ENCODE measurements around the gene KIF26B. TPM values are rescaled to one million over a fixed set of nuclear protein-coding genes. Genes with fewer than 3 reads are reported as not detected.

The KIF26B gene
- total RNA-seq, 1 donor from 2014 or later: 1.1 TPM

DNA sequence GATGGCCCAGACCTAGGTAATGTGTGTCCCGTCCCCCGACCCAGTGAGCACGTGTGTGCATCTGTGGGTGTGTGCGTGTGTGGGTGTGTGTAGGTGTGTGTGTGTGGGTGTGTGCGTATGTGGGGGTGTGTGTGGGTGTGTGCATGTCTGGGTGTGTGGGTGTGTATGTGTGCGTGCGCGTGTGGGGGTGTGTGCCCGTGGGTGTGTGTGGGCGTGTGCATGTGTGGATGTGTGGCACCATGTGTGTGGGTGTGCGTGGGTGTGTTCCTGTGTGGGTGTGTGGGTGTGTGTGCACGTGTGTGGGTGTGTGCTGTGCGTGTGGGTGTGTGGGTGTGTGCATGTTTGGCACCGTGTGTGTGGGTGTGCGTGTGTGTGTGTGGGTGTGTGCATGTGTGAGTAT is 309.5 kb downstream of the KIF26B start:
- DNase-seq (ENCODE audit: low spot score): no peak
- intact Hi-C loops (cut with DNase I): no loop called here

DNA sequence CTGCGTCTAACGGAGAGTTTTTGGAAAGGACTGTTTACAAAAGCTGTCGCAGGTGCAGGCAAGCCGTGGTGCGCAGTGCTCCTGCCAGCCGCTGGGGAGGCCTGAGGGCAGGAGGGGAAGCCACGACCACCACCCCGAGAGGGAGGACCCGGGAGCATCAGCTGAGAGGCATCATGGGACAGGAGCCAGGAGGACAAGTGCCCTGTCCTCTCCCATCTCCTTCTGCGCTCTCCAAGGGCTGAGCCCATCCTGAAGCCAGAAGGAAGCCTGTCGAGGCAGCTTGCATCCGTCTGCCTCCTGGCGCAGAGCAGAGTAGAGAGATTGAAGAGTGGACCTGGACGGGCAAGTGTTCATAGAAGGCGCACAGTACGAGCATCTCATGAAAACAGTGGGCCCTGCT is 310.9 kb downstream of the KIF26B start:
- intact Hi-C loops (cut with DNase I): no loop called here
- DNase-seq (ENCODE audit: low spot score): no peak

DNA sequence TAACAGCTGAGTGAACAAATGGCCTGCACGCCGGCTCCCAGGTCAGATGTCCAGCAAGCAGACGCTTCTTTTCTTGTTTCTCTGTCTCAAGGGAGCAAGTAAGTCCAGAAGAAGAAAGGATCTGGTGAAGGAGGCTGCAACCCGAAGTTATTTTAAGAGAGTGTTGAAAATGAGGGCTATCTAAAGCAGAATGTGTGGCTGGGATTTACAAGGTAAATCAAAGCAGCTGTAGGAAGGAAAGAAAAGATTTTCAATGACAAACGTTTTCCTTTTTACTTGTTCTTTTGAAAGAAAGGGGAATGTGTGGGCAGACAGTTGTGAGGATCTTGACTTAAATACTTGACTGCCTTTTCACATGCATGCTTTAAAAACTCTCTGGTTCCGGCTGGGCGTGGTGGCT is 311.5 kb downstream of the KIF26B start:
- no peak for DNase-seq (ENCODE audit: low spot score)
- intact Hi-C loops (cut with DNase I): no loop called here

DNA sequence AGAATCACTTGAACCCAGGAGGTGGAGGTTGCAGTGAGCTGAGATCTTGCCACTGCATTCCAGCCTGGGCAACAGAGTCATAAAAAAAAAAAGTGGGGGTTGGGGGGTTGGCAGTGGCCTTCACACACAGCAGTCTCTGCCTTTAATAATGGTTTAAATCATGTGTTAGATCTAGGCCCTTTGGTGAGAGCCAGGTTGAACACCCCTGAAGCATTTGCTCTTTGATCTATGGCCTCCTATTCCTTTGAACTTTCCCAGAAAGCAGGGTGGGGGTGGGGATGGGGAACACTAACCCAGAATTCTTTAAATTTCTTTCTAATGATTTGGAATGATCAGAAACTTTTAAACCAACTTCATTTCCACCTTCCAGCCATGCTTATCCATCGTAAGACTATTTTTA is 313.0 kb downstream of the KIF26B start:
- no peak for DNase-seq (ENCODE audit: low spot score)
- intact Hi-C loops (cut with DNase I): no loop called here

DNA sequence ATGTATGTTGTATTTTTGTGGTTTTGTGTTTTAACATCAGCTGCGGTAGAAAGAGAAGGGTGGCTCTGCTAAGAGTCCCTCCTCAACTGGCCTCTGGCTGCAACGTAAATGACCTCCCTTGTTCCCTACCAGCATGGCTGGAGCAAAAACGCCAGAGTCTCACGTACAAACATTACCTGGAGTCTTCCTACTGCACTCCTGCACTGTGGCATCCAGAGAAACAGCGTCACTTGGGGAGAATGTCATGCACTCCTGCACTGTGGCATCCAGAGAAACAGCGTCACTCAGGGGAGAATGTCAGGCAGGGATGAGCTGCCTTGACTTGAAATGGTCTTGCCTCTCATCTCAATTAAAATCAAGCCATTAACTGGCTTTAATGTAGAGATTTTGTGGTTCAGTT is 314.2 kb downstream of the KIF26B start:
- no peak for DNase-seq (ENCODE audit: low spot score)
- intact Hi-C loops (cut with DNase I): no loop called here

DNA sequence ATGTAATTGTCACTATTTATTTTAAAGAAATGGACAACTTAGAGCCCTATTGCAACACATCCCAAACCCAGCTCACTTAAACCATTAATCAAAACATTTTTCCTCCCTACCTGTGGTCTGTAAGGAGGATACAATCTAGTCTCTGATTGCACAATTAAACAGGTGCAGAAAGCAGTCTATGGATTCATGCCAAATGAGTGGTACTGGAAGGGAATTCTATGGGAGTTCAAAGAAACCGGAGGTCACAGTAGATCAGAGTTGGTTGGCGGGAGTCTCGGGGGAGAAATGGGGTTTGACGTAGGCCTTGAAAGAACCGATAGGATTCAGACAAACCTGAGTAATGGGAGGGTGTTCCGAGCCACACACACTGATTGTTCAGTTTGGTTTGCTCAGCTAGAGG is 314.9 kb downstream of the KIF26B start:
- intact Hi-C loops (cut with DNase I): no loop called here

DNA sequence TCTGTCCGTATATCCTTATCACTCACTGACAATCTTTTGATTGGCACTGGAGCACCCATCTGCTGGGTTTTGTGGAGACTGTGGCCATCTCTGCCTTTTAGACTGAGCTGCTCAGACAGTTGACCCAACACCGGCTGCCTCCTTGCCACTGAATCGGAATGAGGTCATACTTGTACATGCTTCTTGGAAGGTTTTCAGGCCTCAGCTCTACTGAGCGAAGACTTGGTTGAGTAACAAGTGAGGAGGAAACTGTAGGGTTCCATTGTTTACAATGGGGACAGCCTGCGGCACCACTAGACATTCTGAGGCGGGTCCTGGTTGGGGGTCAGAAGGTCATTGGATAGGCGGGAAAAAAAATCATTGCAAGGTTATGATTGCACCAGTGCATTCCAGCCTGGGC is 320.3 kb downstream of the KIF26B start:
- no peak for DNase-seq (ENCODE audit: low spot score)
- intact Hi-C loops (cut with DNase I): no loop called here

More for the DNA sequence above, 314.9 kb downstream of the KIF26B start:
- DNase-seq (ENCODE audit: low spot score): no peak

DNA sequence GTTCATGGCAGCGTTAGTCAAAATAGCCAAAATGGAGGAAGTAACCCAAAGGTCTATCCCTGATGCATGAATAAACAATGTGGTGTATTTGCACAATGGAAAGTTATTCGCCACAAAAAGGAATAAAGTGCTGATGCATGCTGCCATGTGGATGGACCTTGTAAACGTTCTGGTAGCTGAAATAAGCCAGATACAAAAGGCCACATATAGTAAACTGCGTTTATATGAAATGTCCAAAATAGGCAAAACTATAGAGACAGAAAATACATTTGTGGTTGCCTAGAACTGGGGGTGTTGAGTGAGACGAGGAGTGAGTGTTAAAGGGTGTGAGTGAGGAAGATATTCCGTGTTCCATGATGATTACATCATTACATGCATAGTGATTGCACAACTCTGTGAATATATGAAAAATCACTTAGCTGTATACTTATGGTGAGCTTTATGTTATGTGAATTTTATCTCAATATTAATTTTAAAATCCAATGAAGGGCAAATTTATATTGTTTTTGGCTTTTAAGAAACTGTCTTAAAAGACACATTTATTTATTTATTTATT is 321.3 kb downstream of the KIF26B start:
- intact Hi-C loops (cut with DNase I): no loop called here
- DNase-seq (ENCODE audit: low spot score): no peak

DNA sequence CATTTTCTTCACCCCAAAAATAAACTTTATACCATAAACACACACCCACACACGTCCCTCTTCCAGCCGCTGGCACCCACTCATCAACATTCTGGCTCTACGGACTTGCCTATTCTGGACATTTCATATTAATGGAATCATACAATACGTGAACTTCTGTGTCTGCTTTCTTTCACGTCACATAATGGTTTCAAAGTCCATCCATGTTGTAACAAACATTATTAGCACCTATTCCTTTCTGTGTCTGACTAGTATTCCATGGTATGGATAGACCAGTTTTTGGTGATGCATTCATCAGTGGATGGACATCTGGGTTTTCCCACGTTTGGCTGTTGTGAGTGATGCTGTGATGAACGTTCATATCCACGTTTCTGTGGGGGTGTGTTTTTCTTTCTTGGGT is 323.2 kb downstream of the KIF26B start:
- no peak for DNase-seq (ENCODE audit: low spot score)
- intact Hi-C loops (cut with DNase I): no loop called here

DNA sequence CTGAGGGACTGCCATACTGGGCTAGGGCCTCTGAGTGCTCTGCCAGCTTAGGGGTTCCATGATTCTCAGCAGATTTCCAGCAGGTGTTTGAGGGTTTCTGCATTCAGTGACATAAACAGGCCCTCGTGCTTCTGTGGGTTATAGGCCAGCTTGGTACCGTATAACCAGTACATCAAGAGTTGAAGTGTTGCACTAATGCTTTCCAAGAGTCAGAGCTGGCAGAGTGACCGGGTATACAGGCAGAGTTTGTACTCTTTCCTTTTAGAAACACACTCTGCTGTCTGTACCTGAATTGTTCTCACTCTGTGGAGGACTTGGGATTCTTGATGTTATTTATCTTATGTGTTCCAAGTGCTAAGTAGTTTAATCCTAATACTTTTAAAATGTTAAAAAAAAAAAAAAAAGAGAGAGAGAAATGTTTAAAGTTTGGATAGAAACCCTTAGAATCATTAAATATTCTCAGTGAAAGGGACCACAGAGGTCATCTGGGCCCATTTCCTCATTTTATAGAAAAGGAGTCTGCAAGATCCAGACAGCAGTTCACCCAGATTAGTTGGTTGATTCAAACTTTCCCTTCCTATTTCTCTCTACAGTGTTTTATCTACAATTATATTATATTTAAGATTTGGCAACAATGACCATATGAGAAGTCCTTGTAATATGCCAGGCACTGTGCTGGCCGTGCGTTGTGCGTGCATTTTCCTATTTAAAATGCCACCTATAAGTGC is 325.8 kb downstream of the KIF26B start:
- intact Hi-C loops (cut with DNase I): no loop called here
- DNase-seq (ENCODE audit: low spot score): no peak

DNA sequence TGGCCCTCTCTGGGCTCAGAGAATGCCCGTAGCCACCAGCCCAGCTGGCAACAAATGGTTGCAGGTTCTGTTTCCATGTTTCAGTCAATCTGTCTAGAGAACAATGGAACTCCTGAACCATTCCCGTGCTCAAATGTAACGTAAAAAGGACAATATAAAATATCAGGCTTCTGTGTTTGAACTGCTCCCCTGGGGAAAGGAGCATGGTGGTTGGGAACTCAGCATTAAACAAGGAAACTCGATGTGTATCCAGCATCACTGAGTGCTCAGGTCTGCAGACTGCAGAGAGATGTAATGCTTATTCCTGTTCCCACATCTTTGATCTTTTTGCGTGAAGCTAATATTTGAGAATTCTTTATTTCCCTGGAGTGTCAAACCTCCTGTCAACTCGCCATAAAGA is 326.5 kb downstream of the KIF26B start:
- intact Hi-C loops (cut with DNase I): no loop called here
- DNase-seq (ENCODE audit: low spot score): no peak

DNA sequence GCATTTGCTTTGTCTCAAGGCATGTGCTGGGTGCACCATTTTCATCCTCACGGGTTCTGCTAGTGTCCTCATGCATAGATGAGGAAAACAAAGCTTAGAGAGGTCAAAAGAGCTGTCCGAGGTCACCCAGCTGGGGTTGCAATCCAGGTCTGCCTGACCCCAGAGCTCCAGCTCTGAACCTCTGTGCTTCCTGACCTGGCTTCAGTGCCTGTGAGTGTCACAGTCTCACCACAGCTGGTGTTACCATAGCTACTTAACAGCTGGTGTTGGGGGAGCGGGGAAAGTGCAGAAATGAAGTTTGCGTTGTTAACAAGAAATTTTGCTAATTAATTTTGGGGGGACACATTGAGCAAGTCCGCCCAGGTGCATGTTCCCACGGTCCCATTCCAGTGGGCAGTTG is 328.5 kb downstream of the KIF26B start:
- intact Hi-C loops (cut with DNase I): no loop called here
- DNase-seq (ENCODE audit: low spot score): no peak

DNA sequence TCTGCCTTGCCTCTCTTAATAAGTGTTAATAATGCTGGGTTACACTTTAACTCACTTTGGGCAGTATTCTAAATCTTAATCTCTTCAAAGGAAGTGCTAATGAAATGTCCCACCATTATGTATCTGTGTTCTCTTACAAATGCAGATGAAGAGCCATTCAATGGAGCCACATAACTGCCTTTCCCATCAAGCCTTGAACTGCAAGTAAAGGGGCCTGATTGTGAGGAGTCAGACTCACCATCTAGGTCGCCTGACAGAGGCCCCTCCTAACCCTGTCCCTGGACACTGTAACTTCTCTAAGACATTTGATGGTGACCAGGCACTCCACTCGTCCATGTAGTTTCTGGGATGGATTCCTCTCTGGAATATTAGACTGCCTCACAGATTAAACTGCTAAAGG is 329.4 kb downstream of the KIF26B start:
- DNase-seq (ENCODE audit: low spot score): no peak
- intact Hi-C loops (cut with DNase I): no loop called here

DNA sequence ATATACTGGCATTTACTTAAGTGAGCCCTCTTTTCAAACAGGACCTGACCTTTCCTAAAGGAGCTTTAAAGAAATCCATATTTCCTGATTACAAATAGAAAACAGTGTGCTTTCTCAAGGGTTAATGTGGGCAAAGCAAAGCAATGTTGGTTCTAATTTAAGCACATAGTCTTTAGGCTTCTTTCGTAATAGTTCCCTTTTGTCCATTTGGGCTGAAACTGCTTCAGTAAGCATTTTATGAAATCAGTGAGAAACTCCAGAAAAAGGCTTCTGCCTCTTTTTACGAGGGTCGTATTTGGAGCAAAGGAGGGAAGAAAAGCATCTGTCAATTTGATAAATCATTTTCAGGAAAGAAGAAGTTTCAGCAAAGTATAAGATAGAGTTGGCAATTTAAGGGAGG is 331.2 kb downstream of the KIF26B start:
- no peak for DNase-seq (ENCODE audit: low spot score)
- intact Hi-C loops (cut with DNase I): no loop called here

DNA sequence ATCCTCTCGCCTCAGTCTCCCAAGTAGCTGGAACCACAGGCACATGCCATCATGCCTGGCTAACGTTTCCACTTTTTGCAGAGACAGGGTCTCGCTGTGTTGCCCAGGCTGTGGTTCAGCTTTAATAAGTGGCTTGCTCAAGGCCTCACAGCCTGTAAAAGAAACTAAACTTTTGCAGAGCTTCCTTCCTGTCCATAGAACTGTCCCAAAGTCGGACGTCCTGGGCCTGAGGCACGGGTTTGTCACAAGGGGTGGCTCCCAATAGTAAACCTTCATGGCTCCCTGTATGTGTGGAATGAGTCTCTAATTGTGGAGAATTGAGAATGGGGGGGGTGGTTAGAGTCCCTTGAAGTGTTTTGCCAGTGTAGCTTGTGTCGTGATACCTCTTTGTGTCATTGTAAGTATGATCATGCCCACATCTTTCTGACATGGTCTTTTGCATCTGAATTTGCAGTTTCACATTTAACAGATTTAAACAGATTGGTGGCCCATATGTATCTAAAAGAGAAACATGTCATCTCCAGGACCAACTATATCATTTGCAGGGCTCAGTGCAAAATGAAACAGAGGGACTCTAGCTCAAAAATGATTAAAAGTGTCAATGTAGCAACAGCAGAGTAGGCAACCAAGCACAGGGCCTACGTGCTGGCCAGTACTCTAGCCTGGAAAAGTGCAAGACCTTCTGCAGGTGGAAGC is 332.1 kb downstream of the KIF26B start:
- intact Hi-C loops (cut with DNase I): no loop called here

DNA sequence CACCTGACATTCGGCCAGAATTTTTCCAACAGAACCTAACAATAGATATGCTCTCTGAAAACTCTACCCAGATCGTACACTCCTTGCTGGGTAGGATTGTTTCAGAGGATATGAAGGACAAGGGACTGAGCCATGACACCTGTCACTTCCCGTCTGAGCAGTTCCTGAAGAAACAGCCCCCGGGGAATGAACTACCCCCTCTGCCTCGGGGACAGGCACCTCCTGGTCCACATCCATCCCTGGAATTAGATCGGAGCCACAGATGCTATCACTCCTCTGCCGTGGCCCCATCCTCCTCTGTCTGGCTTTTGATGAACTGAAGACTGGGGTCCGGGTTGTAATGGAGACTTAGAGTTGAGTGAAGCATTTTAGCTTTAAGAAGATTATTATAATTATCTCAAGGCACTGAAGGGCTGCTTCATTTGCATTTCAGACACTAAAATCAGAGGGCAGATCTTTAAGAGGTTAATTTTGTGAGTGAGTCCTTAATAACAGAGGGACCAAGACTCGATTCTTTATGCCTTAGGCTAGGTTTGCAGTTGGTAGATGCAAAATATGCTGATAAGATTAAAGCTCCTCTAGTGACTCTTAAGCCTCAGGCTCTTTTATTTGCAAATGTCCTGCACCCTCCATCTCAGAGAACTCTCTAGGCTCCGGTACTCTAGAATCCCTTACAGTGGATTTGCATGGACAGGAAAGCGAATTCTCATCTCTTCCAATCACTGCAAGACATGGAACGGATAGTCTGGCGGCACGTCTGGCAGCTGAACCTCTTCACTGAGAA is 333.8 kb downstream of the KIF26B start:
- no peak for DNase-seq (ENCODE audit: low spot score)
- intact Hi-C loops (cut with DNase I): no loop called here

More for the DNA sequence above, 332.1 kb downstream of the KIF26B start:
- no peak for DNase-seq (ENCODE audit: low spot score)

DNA sequence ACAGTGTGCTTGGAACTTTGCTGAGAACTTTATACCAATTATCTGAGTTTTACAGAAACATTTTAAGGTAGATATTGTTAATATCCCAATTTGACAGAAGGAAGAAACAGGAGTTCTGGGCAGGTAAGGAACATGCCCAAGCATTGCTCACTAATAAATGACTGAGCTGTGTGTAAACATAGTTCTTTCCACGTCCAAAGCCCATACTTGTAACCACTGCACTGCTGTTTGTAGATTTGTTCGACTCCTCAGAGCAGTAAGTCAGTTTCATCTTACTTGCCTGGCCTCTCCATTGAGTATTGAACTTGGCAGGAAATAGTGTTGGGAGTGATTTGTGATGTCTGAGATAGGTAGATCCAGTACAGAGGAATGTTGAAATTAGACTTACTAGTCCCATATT is 335.1 kb downstream of the KIF26B start:
- no peak for DNase-seq (ENCODE audit: low spot score)
- intact Hi-C loops (cut with DNase I): no loop called here

DNA sequence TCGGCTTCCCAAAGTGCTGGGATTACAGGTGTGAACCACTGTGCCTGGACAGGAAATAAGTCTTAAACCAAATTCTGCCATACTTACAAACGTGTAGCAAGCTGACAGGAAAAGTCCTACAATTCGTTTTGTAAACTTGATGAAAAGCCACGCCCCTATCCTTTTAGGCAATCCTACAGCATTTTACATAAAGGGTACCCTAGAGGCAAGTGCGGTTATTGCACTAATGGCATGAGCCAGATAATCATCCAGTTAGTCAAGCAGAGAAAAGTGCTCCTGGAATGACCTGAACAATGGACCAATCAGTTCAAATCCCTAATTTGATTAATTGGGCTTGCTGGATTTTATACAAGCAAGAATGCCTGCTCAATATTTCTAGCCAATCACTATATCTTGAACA is 338.2 kb downstream of the KIF26B start:
- no peak for DNase-seq (ENCODE audit: low spot score)
- intact Hi-C loops (cut with DNase I): no loop called here

DNA sequence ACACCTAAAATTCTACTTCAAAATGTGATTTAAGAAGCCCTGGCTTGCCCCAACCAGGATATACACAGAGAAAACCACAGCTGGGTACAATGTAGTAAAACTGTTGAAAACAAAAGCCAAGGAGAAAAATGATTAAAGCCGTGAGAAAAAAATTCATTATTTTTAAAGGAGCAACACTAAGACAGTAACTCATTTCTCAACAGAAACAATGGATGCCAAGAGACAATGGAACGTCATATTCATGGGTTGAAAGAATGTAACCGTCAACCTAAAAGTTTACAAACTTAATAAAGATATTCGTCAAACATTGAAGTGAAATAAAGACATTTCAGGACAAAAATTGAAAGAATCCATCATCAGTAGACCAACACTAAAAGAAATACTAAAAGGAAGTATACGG is 340.9 kb downstream of the KIF26B start:
- DNase-seq (ENCODE audit: low spot score): no peak
- intact Hi-C loops (cut with DNase I): no loop called here

DNA sequence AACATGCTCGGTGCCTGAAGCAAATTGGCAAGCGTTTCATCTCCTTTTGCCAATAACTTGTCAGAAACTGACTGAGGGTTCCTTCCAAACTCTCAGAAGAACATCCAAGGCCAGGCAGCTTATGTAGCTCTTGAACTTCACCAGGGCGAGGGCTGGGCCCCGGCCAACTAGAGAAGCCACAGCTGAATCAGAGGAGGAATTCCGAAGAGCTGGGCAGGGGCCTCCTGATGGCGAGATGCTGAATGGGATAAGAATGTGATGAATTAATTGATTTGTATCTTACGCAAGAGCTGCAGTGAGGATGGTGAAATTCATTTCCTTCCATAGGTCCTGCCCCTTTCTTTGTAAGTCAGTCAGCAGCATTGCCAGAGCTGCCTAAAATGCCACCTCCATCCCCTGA is 345.8 kb downstream of the KIF26B start:
- intact Hi-C loops (cut with DNase I): no loop called here
- DNase-seq (ENCODE audit: low spot score): no peak

Measured in cardiac septum (tissue), 1 donor.